ENCODE results near the gene MCC.

DNA sequence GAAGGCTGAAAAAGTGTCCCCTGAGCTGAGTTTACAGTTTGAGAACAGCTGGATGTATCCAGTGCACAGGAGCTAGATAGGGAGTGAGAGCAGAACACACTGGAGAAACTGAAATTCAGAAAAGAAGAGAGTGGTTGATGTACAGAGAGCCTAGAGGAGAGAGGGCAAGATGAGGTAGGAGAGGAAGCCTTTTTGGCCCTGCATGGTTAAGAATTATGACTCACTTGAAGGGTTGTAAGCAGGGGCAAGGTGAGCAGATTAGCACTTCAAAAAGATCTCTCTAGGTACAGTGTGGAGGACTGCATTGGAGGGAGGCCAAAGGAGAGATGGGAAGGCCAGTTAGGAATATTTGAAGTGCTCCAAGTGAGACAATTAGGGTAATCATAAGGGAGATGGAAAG, 25.2 kb downstream of the MCC start:
- no peak for TF ChIP-seq ZNF565 (CRISPR knock-in tag; conservative IDR thresholded peaks at IDR 0.05; ENCODE audit: low read depth)
- TF ChIP-seq ZNF70 (CRISPR knock-in tag; IDR thresholded peaks at IDR 0.05): no peak
- TF ChIP-seq, protein P1, sequence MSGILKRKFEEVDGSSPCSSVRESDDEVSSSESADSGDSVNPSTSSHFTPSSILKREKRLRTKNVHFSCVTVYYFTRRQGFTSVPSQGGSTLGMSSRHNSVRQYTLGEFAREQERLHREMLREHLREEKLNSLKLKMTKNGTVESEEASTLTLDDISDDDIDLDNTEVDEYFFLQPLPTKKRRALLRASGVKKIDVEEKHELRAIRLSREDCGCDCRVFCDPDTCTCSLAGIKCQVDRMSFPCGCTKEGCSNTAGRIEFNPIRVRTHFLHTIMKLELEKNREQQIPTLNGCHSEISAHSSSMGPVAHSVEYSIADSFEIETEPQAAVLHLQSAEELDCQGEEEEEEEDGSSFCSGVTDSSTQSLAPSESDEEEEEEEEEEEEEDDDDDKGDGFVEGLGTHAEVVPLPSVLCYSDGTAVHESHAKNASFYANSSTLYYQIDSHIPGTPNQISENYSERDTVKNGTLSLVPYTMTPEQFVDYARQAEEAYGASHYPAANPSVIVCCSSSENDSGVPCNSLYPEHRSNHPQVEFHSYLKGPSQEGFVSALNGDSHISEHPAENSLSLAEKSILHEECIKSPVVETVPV (CRISPR knock-in tag; IDR thresholded peaks at IDR 0.05): no peak
- TF ChIP-seq GLIS3 (CRISPR knock-in tag; IDR thresholded peaks at IDR 0.05): no peak
- TF ChIP-seq BACH2 (CRISPR knock-in tag; IDR thresholded peaks at IDR 0.05; ENCODE audit: borderline replicate concordance): no peak
